AG09309 (cell line): Measurements from ENCODE around the gene NRG3.

Experiments used
- DNase-seq: peaks from one replicate; pipeline ENCODE4 v3.0.0-alpha.2; 2010; ENCODE audit warnings: low read depth
- H3K4me3 ChIP-seq: 2 replicates; pipeline ENCODE4 v1.5.1; 2011; ENCODE audit warnings: mild to moderate bottlenecking, low read depth, low read length, moderate library complexity; ENCODE audit not compliant: control insufficient read depth
- CTCF ChIP-seq: IDR thresholded peaks from 2 replicates; pipeline ENCODE4 v1.5.1; 2011; ENCODE audit warnings: mild to moderate bottlenecking, low read depth, low read length, inconsistent platforms; ENCODE audit not compliant: insufficient read depth, control insufficient read depth; ENCODE audit errors: missing control alignments

NRG3 gene

DNA sequence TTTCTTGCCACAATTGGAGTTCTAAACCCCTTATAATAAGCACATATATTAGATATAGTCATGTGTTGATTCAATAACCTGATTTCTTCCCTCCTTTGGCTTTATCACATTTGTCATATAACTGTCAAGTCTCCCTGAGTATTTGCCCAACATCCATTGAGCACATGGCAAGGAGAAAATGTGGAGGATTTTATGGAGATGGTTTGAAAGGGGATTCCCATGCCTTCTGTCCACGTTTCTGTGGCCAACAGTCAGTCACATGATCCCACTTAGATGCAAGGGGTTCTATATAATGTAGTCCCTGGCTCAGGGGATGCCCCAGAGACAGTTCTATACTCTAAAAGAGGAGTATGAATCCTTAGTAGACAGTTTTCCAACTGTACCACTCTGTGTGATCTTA is 577.7 kb downstream of the NRG3 start:
- DNase-seq: no peak
- H3K4me3 ChIP-seq: no peak overlapping the region
- no peak for TF ChIP-seq CTCF

DNA sequence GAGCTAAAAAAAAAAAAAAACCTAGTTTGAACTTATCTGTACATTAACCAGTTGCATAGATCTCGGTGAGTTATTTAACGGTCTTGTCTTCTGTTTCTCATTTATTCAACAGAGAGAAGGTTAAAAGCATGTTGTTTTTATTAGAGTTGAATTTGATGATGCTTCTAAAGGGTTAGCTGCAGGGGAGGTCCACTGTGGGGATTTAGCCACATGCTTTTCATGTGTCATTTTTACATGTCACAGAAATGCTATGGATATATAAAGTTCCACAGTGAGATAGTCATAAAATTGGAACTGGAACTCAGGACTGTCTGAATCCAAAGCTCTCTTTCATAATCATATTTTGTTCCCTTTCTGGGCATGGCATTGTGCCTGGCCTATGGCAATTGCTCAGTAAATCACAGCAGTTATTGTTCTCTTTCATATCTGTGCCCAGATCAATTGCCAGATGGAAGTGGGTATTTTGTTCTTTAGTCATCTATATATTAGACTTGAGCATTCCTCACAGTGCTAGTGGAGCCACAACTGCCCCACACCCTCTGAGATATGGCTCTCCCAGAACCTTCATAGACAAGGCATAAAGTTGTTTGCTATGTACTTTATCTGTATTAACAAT is 578.8 kb downstream of the NRG3 start:
- no peak overlapping the region for H3K4me3 ChIP-seq
- no peak for DNase-seq
- TF ChIP-seq CTCF: no peak

- DNase-seq: no peak
- no peak overlapping the region for H3K4me3 ChIP-seq
Observed at GRCh38 chr10:82462910-82463551, 588.0 kb downstream of the NRG3 start.

DNA sequence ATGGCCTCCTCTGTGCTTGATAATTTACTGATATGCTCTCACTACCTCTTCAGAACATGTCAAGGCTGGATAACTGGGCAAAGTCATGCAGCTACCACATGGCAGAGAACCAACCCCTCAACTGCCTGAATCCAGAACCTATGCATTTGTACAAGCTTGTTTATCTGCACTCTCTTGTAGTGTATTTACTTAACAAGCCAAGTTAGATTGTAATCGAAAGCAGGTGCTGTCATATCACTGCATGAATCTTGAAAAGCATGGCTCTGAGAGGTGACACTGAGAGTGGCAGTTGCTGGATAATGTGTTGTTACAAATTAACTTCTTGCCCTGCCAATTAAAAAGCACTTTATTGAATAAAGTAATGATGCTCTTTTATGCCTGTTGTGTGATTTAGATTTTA is 588.6 kb downstream of the NRG3 start:
- no peak for TF ChIP-seq CTCF
- no peak overlapping the region for H3K4me3 ChIP-seq
- no peak for DNase-seq

More at GRCh38 chr10:82462910-82463551, 588.0 kb downstream of the NRG3 start:
- no peak for TF ChIP-seq CTCF

GRCh38 chr10:82464191-82464818 is 589.3 kb downstream of the NRG3 start:
- no peak overlapping the region for H3K4me3 ChIP-seq
- no peak for TF ChIP-seq CTCF
- no peak for DNase-seq

GRCh38 chr10:82464966-82465365 is 590.0 kb downstream of the NRG3 start:
- TF ChIP-seq CTCF: no peak
- DNase-seq: no peak
- H3K4me3 ChIP-seq: no peak overlapping the region
